ENCODE measurements around the gene ZFYVE27.

Gene ZFYVE27

DNA sequence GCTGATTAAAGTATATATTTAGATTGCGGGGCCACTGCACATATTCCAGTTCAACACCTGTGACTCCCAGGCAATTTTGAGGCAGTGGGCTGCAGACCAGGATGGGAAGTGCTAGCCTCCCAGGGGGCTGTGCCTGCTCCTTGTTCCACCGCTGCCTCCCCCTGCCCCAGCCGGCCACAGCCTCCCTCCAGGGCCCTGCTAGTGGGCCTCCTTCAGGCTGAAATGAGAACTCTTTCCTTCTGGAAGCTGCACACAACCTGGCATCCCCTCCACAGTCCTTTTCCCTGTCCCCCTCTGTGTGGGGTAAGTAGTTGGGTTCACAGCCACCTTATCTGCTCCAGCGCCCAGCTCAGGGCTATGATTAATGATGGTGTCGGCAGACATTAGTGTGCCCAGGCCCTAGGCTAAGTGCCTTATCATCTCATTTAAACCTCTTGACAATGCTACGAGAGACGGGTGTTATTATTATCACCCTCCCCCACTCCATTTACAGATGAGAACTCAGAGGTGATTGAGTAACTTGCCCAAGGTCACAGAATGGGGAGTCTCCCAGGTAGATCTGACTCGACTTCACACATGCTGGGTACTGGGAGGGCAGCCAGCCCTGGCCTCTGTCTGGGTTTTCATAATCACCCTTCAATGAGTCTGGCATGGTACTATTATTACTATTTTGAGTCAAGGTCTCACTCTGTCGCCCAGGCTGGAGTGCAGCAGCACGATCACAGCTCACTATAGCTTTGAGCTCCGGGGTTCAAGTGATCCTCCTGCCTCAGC, 45.7 kb downstream of the ZFYVE27 start:
- H3K79me1 ChIP-seq (ENCODE audit: low read depth, low read length), result no peaks in the 10 kb centered on the region
- no peak overlapping the region for H3K27ac ChIP-seq (replicated peaks; ENCODE audit: low read length)
- H2AFZ ChIP-seq (ENCODE audit: low read length), result no peak overlapping the region
- H3K9me3 ChIP-seq (replicated peaks in 1 of 2; ENCODE audit: control insufficient read depth in 2 of 2, insufficient read depth in 1 of 2, low read depth in 1 of 2, low read length in 2 of 2), result no peaks in the 10 kb centered on the region
- no peak overlapping the region for H3K4me3 ChIP-seq (ENCODE audit: low read length in 2 of 2)
- no peak overlapping the region for H2BK12ac ChIP-seq (ENCODE audit: low read length)
- no peak overlapping the region for H2BK15ac ChIP-seq (ENCODE audit: low read length)
- peaks cover 6 to 16% of the 10 kb centered on the region in 2 donors for H3K4me1 ChIP-seq (ENCODE audit: control insufficient read depth in 2 of 2, insufficient read depth in 1 of 2, low read depth in 1 of 2, low read length in 2 of 2)
- no peak overlapping the region for H2BK120ac ChIP-seq (ENCODE audit: low read depth, low read length)
- H3K4me2 ChIP-seq (ENCODE audit: insufficient read depth, low read length, poor library complexity, severe bottlenecking), result no peak overlapping the region
- WGBS, 2 donors (ENCODE audit: extremely low coverage in 2 of 2, insufficient read length in 2 of 2, insufficient replicate concordance in 1 of 2), result no CpG with 5 or more reads among the region's 11 CpGs
- no peak overlapping the region for H4K8ac ChIP-seq (ENCODE audit: low read depth, low read length)
- DNase-seq (ENCODE audit: low spot score), result no peak
- no peak overlapping the region for H3K23ac ChIP-seq (ENCODE audit: low read depth, low read length, poor library complexity)
- H3K36me3 ChIP-seq (replicated peaks in 1 of 2; ENCODE audit: control insufficient read depth in 2 of 2, insufficient read depth in 2 of 2, low read length in 2 of 2), result no peaks in the 10 kb centered on the region
- H4K91ac ChIP-seq (ENCODE audit: low read depth, low read length, poor library complexity), result no peak overlapping the region
- H3K14ac ChIP-seq (ENCODE audit: low read length), result no peak overlapping the region
- H3K27me3 ChIP-seq (ENCODE audit: control insufficient read depth in 3 of 3, insufficient read depth in 3 of 3, low read depth in 1 of 3, low read length in 3 of 3), result peaks cover 0 to 54% (median 0%) of the 10 kb centered on the region in 3 experiments
- H3K9ac ChIP-seq (ENCODE audit: low read depth, low read length, poor library complexity), result no peak overlapping the region
- H2AK5ac ChIP-seq (ENCODE audit: low read depth, low read length), result no peak overlapping the region
- no peak overlapping the region for H3K4ac ChIP-seq (ENCODE audit: low read length)
- H2BK5ac ChIP-seq (ENCODE audit: low read length), result no peak overlapping the region
- H3K18ac ChIP-seq (ENCODE audit: low read length), result no peak overlapping the region

- Histone ChIP-seq H3K27me3 (ENCODE audit: control insufficient read depth in 3 of 3, insufficient read depth in 3 of 3, low read depth in 1 of 3, low read length in 3 of 3) (peaks cover 0 to 49% (median 0%) of the 10 kb centered on the region in 3 experiments), H3K4ac (ENCODE audit: low read length) (no peak overlapping the region), H3K4me1 (ENCODE audit: control insufficient read depth in 2 of 2, insufficient read depth in 1 of 2, low read depth in 1 of 2, low read length in 2 of 2) (peaks cover 6 to 10% of the 10 kb centered on the region in 2 donors), H2BK15ac (ENCODE audit: low read length) (no peak overlapping the region), H2AK5ac (ENCODE audit: low read depth, low read length) (no peak overlapping the region), H4K91ac (ENCODE audit: low read depth, low read length, poor library complexity) (no peak overlapping the region), H3K9me3 (replicated peaks in 1 of 2; ENCODE audit: control insufficient read depth in 2 of 2, insufficient read depth in 1 of 2, low read depth in 1 of 2, low read length in 2 of 2) (no peaks in the 10 kb centered on the region), H3K18ac (ENCODE audit: low read length) (no peak overlapping the region), H2BK5ac (ENCODE audit: low read length) (no peak overlapping the region), H3K79me1 (ENCODE audit: low read depth, low read length) (no peaks in the 10 kb centered on the region), H4K8ac (ENCODE audit: low read depth, low read length) (no peak overlapping the region), H3K27ac (replicated peaks; ENCODE audit: low read length) (no peak overlapping the region), H3K23ac (ENCODE audit: low read depth, low read length, poor library complexity) (peak overlapping the region; percentile 13), H3K4me3 (ENCODE audit: low read length in 2 of 2) (no peak overlapping the region), H3K4me2 (ENCODE audit: insufficient read depth, low read length, poor library complexity, severe bottlenecking) (no peak overlapping the region), H2BK120ac (ENCODE audit: low read depth, low read length) (no peak overlapping the region), H2AFZ (ENCODE audit: low read length) (no peak overlapping the region), H3K36me3 (replicated peaks in 1 of 2; ENCODE audit: control insufficient read depth in 2 of 2, insufficient read depth in 2 of 2, low read length in 2 of 2) (no peaks in the 10 kb centered on the region), H2BK12ac (ENCODE audit: low read length) (no peak overlapping the region), H3K9ac (ENCODE audit: low read depth, low read length, poor library complexity) (no peak overlapping the region), H3K14ac (ENCODE audit: low read length) (no peak overlapping the region)
- DNase-seq (ENCODE audit: low spot score), result no peak
- WGBS, 2 donors (ENCODE audit: extremely low coverage in 2 of 2, insufficient read length in 2 of 2, insufficient replicate concordance in 1 of 2), result no CpG with 5 or more reads among the region's 9 CpGs
Measured at GRCh38 chr10:97784200-97784810, 47.4 kb downstream of the ZFYVE27 start.

GRCh38 chr10:97785231-97785630, 48.3 kb downstream of the ZFYVE27 start:
- H4K8ac ChIP-seq (ENCODE audit: low read depth, low read length), result no peak overlapping the region

DNA sequence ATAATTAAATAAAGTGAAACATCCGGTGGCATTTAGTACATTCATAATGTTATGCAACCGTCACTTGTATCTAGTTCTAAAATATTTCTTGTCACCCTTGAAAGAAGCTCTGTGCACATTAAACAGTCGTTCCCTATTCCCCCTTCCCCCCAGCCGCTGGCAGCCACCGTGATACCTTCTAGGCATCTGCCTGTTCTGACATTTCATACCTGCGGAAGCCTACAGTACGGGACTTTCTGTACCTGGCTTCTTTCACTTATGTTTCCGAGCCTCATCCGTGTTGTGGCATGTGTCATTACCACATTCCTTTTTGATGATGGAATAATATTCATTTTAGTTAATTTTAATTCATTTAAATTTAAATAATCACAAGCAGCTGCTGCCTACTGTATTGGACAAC, 48.8 kb downstream of the ZFYVE27 start:
- Histone ChIP-seq H3K4me1 (ENCODE audit: control insufficient read depth in 2 of 2, insufficient read depth in 1 of 2, low read depth in 1 of 2, low read length in 2 of 2) (peaks cover 6 to 10% of the 10 kb centered on the region in 2 donors), H3K79me1 (ENCODE audit: low read depth, low read length) (no peaks in the 10 kb centered on the region), H2AK5ac (ENCODE audit: low read depth, low read length) (no peak overlapping the region), H3K14ac (ENCODE audit: low read length) (no peak overlapping the region), H2AFZ (ENCODE audit: low read length) (no peak overlapping the region), H3K18ac (ENCODE audit: low read length) (no peak overlapping the region), H3K36me3 (replicated peaks in 1 of 2; ENCODE audit: control insufficient read depth in 2 of 2, insufficient read depth in 2 of 2, low read length in 2 of 2) (no peaks in the 10 kb centered on the region), H2BK12ac (ENCODE audit: low read length) (no peak overlapping the region), H3K4ac (ENCODE audit: low read length) (no peak overlapping the region), H2BK120ac (ENCODE audit: low read depth, low read length) (no peak overlapping the region), H2BK15ac (ENCODE audit: low read length) (no peak overlapping the region), H3K9me3 (replicated peaks in 1 of 2; ENCODE audit: control insufficient read depth in 2 of 2, insufficient read depth in 1 of 2, low read depth in 1 of 2, low read length in 2 of 2) (no peaks in the 10 kb centered on the region), H4K8ac (ENCODE audit: low read depth, low read length) (no peak overlapping the region), H3K4me3 (ENCODE audit: low read length in 2 of 2) (no peak overlapping the region), H4K91ac (ENCODE audit: low read depth, low read length, poor library complexity) (no peak overlapping the region), H2BK5ac (ENCODE audit: low read length) (no peak overlapping the region), H3K4me2 (ENCODE audit: insufficient read depth, low read length, poor library complexity, severe bottlenecking) (no peak overlapping the region), H3K27me3 (ENCODE audit: control insufficient read depth in 3 of 3, insufficient read depth in 3 of 3, low read depth in 1 of 3, low read length in 3 of 3) (peaks cover 0 to 36% (median 0%) of the 10 kb centered on the region in 3 experiments), H3K9ac (ENCODE audit: low read depth, low read length, poor library complexity) (no peak overlapping the region), H3K23ac (ENCODE audit: low read depth, low read length, poor library complexity) (no peak overlapping the region), H3K27ac (replicated peaks; ENCODE audit: low read length) (no peak overlapping the region)
- DNase-seq (ENCODE audit: low spot score), result no peak
- WGBS, 2 donors (ENCODE audit: extremely low coverage in 2 of 2, insufficient read length in 2 of 2, insufficient replicate concordance in 1 of 2), result no CpG with 5 or more reads among the region's 9 CpGs

More at GRCh38 chr10:97785231-97785630, 48.3 kb downstream of the ZFYVE27 start:
- Histone ChIP-seq H3K9ac (ENCODE audit: low read depth, low read length, poor library complexity) (no peak overlapping the region), H2BK5ac (ENCODE audit: low read length) (no peak overlapping the region), H2AFZ (ENCODE audit: low read length) (no peak overlapping the region), H3K18ac (ENCODE audit: low read length) (no peak overlapping the region), H2BK120ac (ENCODE audit: low read depth, low read length) (no peak overlapping the region), H3K27me3 (ENCODE audit: control insufficient read depth in 3 of 3, insufficient read depth in 3 of 3, low read depth in 1 of 3, low read length in 3 of 3) (peaks cover 0 to 40% (median 0%) of the 10 kb centered on the region in 3 experiments), H3K79me1 (ENCODE audit: low read depth, low read length) (no peaks in the 10 kb centered on the region), H3K23ac (ENCODE audit: low read depth, low read length, poor library complexity) (no peak overlapping the region), H3K4me2 (ENCODE audit: insufficient read depth, low read length, poor library complexity, severe bottlenecking) (no peak overlapping the region), H2BK15ac (ENCODE audit: low read length) (no peak overlapping the region), H3K9me3 (replicated peaks in 1 of 2; ENCODE audit: control insufficient read depth in 2 of 2, insufficient read depth in 1 of 2, low read depth in 1 of 2, low read length in 2 of 2) (no peaks in the 10 kb centered on the region), H3K4ac (ENCODE audit: low read length) (no peak overlapping the region), H3K36me3 (replicated peaks in 1 of 2; ENCODE audit: control insufficient read depth in 2 of 2, insufficient read depth in 2 of 2, low read length in 2 of 2) (no peaks in the 10 kb centered on the region), H3K4me1 (ENCODE audit: control insufficient read depth in 2 of 2, insufficient read depth in 1 of 2, low read depth in 1 of 2, low read length in 2 of 2) (peaks cover 6 to 10% of the 10 kb centered on the region in 2 donors), H3K4me3 (ENCODE audit: low read length in 2 of 2) (no peak overlapping the region), H3K27ac (replicated peaks; ENCODE audit: low read length) (no peak overlapping the region), H3K14ac (ENCODE audit: low read length) (no peak overlapping the region), H2AK5ac (ENCODE audit: low read depth, low read length) (no peak overlapping the region), H2BK12ac (ENCODE audit: low read length) (no peak overlapping the region), H4K91ac (ENCODE audit: low read depth, low read length, poor library complexity) (no peak overlapping the region)
- no peak for DNase-seq (ENCODE audit: low spot score)
- no CpG with 5 or more reads among the region's 5 CpGs for WGBS, 2 donors (ENCODE audit: extremely low coverage in 2 of 2, insufficient read length in 2 of 2, insufficient replicate concordance in 1 of 2)
